SK-N-MC (cell line): Measurements from ENCODE around the gene NFIB.

Source experiments
- DNase-seq: peaks from one replicate; pipeline ENCODE4 v3.0.0-alpha.2; 2011; ENCODE audit warnings: low read depth, low spot score
- H3K27ac ChIP-seq: fragments of 200-600 bp; sonication (generic); 2 replicates; pipeline ENCODE4 v1.5.1; 2016; ENCODE audit warnings: mixed run types
- H3K36me3 ChIP-seq: fragments of 200-600 bp; sonication (generic); 2 replicates; pipeline ENCODE4 v1.6.1; 2017; ENCODE audit warnings: antibody characterized with exemption, low read length, mixed read lengths; ENCODE audit not compliant: insufficient read depth
- H3K4me3 ChIP-seq: fragments of 200-600 bp; sonication (generic); 2 replicates; pipeline ENCODE4 v1.5.1; 2016
- H3K9ac ChIP-seq: fragments of 200-600 bp; sonication (generic); 2 replicates; pipeline ENCODE4 v1.8.0; 2017; ENCODE audit warnings: mixed run types, mixed read lengths; ENCODE audit not compliant: insufficient read length
- H3K9me3 ChIP-seq: fragments of 200-600 bp; sonication (generic); 2 replicates; pipeline ENCODE4 v1.6.1; 2017; ENCODE audit warnings: low read depth, mild to moderate bottlenecking, antibody characterized with exemption, low read length, moderate library complexity, mixed read lengths
- EZH2 ChIP-seq: fragments of 200-600 bp; sonication (generic); IDR thresholded peaks from one replicate; pipeline ENCODE4 v1.6.1; 2017; ENCODE audit warnings: antibody characterized with exemption
- FOXP2 ChIP-seq: optimal IDR thresholded peaks from 2 replicates; pipeline ENCODE3; 2011; ENCODE audit warnings: mild to moderate bottlenecking, moderate library complexity; ENCODE audit not compliant: insufficient read depth; ENCODE audit errors: extremely low read length, control extremely low read depth
- POLR2AphosphoS5 ChIP-seq: IDR thresholded peaks from 2 replicates; pipeline ENCODE4 v1.6.1; 2012; ENCODE audit warnings: mild to moderate bottlenecking, low read depth, low read length, borderline replicate concordance

Gene NFIB

GRCh38 chr9:14170973-14171596, 142.9 kb downstream of the NFIB start:
- Histone ChIP-seq H3K9ac (no peak overlapping the region), H3K4me3 (no peak overlapping the region), H3K27ac (no peak overlapping the region), H3K9me3 (no peaks in the 10 kb centered on the region), H3K36me3 (no peaks in the 10 kb centered on the region)
- no peak for DNase-seq
- TF ChIP-seq POLR2AphosphoS5 (no peak), FOXP2 (no peak), EZH2 (no peak)

GRCh38 chr9:14170392-14170931, 143.5 kb downstream of the NFIB start:
- DNase-seq, result no peak
- no peak overlapping the region for H3K9ac ChIP-seq
- TF ChIP-seq EZH2, result no peak
- no peak for TF ChIP-seq POLR2AphosphoS5
- TF ChIP-seq FOXP2, result no peak

GRCh38 chr9:14168381-14168780, 145.6 kb downstream of the NFIB start:
- no peak for DNase-seq
- Histone ChIP-seq H3K27ac (no peak overlapping the region), H3K9ac (no peak overlapping the region), H3K36me3 (no peaks in the 10 kb centered on the region), H3K9me3 (no peaks in the 10 kb centered on the region), H3K4me3 (no peak overlapping the region)
- TF ChIP-seq EZH2, result no peak
- no peak for TF ChIP-seq FOXP2
- TF ChIP-seq POLR2AphosphoS5, result no peak

More at GRCh38 chr9:14170392-14170931, 143.5 kb downstream of the NFIB start:
- Histone ChIP-seq H3K4me3 (no peak overlapping the region), H3K36me3 (no peaks in the 10 kb centered on the region), H3K9me3 (no peaks in the 10 kb centered on the region), H3K27ac (no peak overlapping the region)

GRCh38 chr9:14165376-14166035, 148.4 kb downstream of the NFIB start:
- H3K4me3 ChIP-seq, result no peak overlapping the region
- no peak for DNase-seq

GRCh38 chr9:14164908-14165307, 149.0 kb downstream of the NFIB start:
- no peaks in the 10 kb centered on the region for H3K9me3 ChIP-seq
- TF ChIP-seq POLR2AphosphoS5, result no peak
- TF ChIP-seq EZH2, result no peak
- no peak for TF ChIP-seq FOXP2
- H3K36me3 ChIP-seq, result no peaks in the 10 kb centered on the region
- no peak for DNase-seq
- no peak overlapping the region for H3K27ac ChIP-seq
- H3K4me3 ChIP-seq, result no peak overlapping the region
- no peak overlapping the region for H3K9ac ChIP-seq

More at GRCh38 chr9:14165376-14166035, 148.4 kb downstream of the NFIB start:
- Histone ChIP-seq H3K9ac (no peak overlapping the region), H3K36me3 (no peaks in the 10 kb centered on the region), H3K9me3 (no peaks in the 10 kb centered on the region), H3K27ac (no peak overlapping the region)
- TF ChIP-seq FOXP2, result no peak
- TF ChIP-seq EZH2, result no peak
- TF ChIP-seq POLR2AphosphoS5, result no peak

- Histone ChIP-seq H3K36me3 (no peaks in the 10 kb centered on the region; the same call in 1 of the 2 replicates), H3K9ac (no peak overlapping the region), H3K27ac (no peak overlapping the region), H3K9me3 (no peaks in the 10 kb centered on the region), H3K4me3 (no peak overlapping the region)
- TF ChIP-seq POLR2AphosphoS5 (no peak), FOXP2 (no peak), EZH2 (no peak)
- DNase-seq, result no peak
Measured at GRCh38 chr9:14159440-14160216, 154.3 kb downstream of the NFIB start.

- Histone ChIP-seq H3K27ac (no peak overlapping the region), H3K9ac (no peak overlapping the region), H3K4me3 (no peak overlapping the region), H3K36me3 (no peaks in the 10 kb centered on the region; the same call in 1 of the 2 replicates), H3K9me3 (no peaks in the 10 kb centered on the region)
- DNase-seq, result no peak
- TF ChIP-seq FOXP2 (no peak), POLR2AphosphoS5 (no peak), EZH2 (no peak)
Measured at GRCh38 chr9:14158916-14159315, 155.0 kb downstream of the NFIB start.

GRCh38 chr9:14158136-14158813, 155.7 kb downstream of the NFIB start:
- H3K9me3 ChIP-seq, result no peaks in the 10 kb centered on the region
- H3K27ac ChIP-seq, result no peak overlapping the region
- DNase-seq, result no peak
- H3K9ac ChIP-seq, result no peak overlapping the region
- H3K4me3 ChIP-seq, result no peak overlapping the region
- H3K36me3 ChIP-seq, result no peaks in the 10 kb centered on the region; the same call in 1 of the 2 replicates
- TF ChIP-seq FOXP2, result no peak
- no peak for TF ChIP-seq POLR2AphosphoS5
- no peak for TF ChIP-seq EZH2
